ENCODE measurements around the gene TMEM74B. TPM values are rescaled to one million over a fixed set of nuclear protein-coding genes. Genes with fewer than 3 reads are reported as not detected.

Gene TMEM74B
- total RNA-seq, 2 donors from 2014 or later = not detected

DNA sequence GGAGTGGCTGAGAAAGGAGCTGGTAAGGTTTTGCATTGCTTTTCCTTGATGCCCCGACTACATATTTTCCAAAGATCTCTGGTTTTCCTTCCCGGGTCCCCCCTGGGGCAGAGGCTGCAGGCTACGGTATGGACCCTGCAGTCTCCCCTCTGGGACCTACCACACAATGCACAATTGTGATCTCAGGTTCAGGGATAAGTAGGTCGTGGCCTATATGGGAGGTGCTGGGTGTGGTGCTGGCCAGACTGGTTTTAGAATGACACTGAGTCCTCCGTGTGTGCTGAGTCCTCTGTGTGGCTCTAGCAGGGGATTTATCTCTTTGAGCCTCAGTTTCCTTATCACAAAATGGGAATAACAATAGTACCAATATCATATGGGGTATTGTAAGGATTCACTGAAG is 18.8 kb upstream of the TMEM74B start:
- TF ChIP-seq, protein P1, sequence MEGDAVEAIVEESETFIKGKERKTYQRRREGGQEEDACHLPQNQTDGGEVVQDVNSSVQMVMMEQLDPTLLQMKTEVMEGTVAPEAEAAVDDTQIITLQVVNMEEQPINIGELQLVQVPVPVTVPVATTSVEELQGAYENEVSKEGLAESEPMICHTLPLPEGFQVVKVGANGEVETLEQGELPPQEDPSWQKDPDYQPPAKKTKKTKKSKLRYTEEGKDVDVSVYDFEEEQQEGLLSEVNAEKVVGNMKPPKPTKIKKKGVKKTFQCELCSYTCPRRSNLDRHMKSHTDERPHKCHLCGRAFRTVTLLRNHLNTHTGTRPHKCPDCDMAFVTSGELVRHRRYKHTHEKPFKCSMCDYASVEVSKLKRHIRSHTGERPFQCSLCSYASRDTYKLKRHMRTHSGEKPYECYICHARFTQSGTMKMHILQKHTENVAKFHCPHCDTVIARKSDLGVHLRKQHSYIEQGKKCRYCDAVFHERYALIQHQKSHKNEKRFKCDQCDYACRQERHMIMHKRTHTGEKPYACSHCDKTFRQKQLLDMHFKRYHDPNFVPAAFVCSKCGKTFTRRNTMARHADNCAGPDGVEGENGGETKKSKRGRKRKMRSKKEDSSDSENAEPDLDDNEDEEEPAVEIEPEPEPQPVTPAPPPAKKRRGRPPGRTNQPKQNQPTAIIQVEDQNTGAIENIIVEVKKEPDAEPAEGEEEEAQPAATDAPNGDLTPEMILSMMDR (IDR thresholded peaks at IDR 0.05) = no peak
- H3K4me1 ChIP-seq (ENCODE audit: control insufficient read depth in 1 of 2, low read depth in 2 of 2) = no peaks in the 10 kb centered on the region
- no peaks in the 10 kb centered on the region for H3K27me3 ChIP-seq (replicated peaks; ENCODE audit: insufficient read depth)
- H3K27ac ChIP-seq = no peak overlapping the region
- H3K4me3 ChIP-seq = no peak overlapping the region
- H3K36me3 ChIP-seq = no peaks in the 10 kb centered on the region
- H3K9me3 ChIP-seq = no peaks in the 10 kb centered on the region
- ATAC-seq (ENCODE audit: insufficient number of reproducible peaks, low FRiP score, low read depth) (no peak), DNase-seq (ENCODE audit: low spot score) (no peak)

DNA sequence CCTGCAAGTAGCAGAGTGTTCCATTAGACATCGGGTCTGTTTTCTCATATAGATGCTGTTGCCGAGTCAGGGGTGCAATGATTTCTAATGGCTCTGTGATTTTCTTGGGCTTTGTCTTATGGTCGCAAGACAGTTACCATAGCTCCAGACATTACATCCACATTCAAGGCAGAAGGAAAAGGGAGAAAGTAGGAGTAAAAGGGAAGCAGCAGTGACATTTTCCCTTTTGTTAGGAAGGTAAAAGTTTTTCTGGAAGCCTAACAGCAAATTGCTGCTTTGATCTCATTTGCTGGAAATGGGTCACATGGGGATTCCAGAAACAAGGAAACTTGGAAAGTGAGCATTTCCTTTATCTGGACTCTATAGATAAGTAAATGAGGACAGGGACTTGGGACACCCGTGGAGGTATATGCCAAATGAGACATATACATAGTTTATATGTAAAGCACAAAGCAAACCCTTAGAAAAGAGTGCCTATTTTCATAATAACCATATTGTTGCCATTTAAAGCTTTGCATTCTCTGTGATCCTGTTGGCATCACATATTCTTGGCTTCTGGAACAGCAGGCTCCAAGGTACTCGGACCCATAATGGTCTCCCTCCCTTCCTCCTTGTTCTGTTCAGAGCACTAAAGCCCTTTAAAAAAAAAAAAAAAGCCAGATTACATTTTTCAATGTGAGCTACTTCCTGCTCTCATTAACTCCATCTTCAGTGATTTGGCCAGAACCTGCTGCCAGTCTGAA is 18.2 kb upstream of the TMEM74B start, which contains the start of gene C20orf202:
TSS of gene C20orf202 (plus strand) at position 693 of the 743 bp plus-strand sequence. CDS start 132 bp downstream, outside the sequence.
- Histone ChIP-seq H3K36me3 (no peaks in the 10 kb centered on the region), H3K4me3 (no peak within 1 kb of the TSS), H3K27ac (no peak within 1 kb of the TSS), H3K27me3 (replicated peaks; ENCODE audit: insufficient read depth) (no peaks in the 10 kb centered on the region), H3K9me3 (no peaks in the 10 kb centered on the region), H3K4me1 (ENCODE audit: control insufficient read depth in 1 of 2, low read depth in 2 of 2) (no peaks in the 10 kb centered on the region)
- DNase-seq (ENCODE audit: low spot score) (no peak), ATAC-seq (ENCODE audit: insufficient number of reproducible peaks, low FRiP score, low read depth) (no peak)
- TF ChIP-seq, protein P1 (IDR thresholded peaks at IDR 0.05) = no peak

DNA sequence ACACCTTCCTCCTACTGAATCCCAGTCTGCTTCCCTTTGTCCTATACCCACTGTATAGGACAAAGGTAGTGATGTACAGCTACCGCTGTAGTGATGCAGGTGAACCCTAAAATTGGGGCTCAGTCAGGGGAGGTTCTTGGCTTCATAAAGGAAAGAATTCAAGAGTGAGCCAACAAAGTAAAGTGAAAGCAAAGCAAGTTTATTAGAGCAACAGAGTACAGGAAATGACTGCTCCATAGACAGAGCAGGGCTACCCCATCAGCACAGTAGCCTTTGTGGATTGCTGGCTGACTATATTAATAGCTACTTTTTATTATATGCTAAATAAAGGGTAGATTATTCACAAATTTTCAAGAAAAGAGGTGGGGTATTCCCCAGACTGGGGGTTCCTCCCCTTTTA is 15.2 kb upstream of the TMEM74B start:
- ATAC-seq (ENCODE audit: insufficient number of reproducible peaks, low FRiP score, low read depth) (no peak), DNase-seq (ENCODE audit: low spot score) (no peak)
- no peak overlapping the region for H3K4me3 ChIP-seq
- no peaks in the 10 kb centered on the region for H3K36me3 ChIP-seq
- TF ChIP-seq, protein P1 (IDR thresholded peaks at IDR 0.05) = no peak
- H3K4me1 ChIP-seq (ENCODE audit: control insufficient read depth in 1 of 2, low read depth in 2 of 2) = no peaks in the 10 kb centered on the region
- no peaks in the 10 kb centered on the region for H3K27me3 ChIP-seq (replicated peaks; ENCODE audit: insufficient read depth)
- no peaks in the 10 kb centered on the region for H3K9me3 ChIP-seq
- no peak overlapping the region for H3K27ac ChIP-seq

DNA sequence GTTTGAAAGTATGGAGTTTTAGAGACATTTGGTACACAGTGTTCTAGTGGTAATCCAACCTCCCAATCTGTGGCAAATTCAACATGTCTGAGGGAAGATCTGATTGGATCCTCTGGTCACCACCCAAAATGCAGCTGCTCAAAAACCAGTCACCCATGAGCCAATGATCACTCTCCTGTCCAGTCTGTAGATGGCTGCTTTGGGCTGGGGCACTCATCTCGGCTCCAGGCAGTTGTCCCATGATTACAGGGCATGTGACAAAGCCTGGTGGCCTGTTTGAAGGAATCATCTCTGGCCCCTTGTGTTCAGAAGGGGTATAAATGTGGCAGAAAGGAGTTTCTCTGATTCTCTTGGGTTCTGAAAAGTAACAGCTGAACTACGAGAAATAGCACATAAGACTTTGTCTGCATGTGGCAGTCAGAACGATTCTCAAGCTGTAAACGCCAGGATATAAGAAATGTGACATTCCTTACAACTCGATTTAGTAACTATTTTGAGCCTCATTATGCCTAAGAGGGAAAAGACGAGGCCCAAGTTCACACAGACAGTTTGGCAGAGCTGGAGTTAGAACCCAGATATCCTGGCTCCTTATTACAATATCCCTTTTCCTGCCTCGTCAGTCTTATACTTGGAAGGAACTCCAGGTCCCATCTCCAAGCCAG is 14.6 kb upstream of the TMEM74B start:
- Histone ChIP-seq H3K9me3 (no peaks in the 10 kb centered on the region), H3K36me3 (no peaks in the 10 kb centered on the region), H3K4me3 (no peak overlapping the region), H3K27me3 (replicated peaks; ENCODE audit: insufficient read depth) (no peaks in the 10 kb centered on the region), H3K27ac (no peak overlapping the region), H3K4me1 (ENCODE audit: control insufficient read depth in 1 of 2, low read depth in 2 of 2) (no peaks in the 10 kb centered on the region)
- TF ChIP-seq, protein P1 (IDR thresholded peaks at IDR 0.05) = no peak
- ATAC-seq (ENCODE audit: insufficient number of reproducible peaks, low FRiP score, low read depth) = no peak
- DNase-seq (ENCODE audit: low spot score) = no peak

DNA sequence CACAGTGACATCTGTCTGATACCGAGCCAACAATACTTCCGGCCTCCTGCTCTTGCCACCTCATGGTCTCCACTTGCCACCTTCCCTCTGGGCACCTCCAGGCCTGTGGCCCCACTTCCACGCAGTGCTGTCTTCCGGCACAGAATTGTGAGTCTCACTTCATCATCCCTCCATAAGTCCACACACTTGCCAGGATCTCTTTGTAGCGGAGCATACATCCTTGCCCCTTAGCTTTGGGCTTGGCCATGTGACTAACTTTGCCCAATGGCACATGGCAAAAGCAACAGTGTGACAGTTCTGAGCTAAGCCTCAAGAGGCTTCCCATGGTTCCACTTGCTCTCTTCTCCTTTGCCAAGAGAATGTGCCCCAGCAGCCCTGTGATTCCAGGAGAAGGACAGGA is 14.0 kb upstream of the TMEM74B start:
- H3K4me3 ChIP-seq = no peak overlapping the region
- H3K4me1 ChIP-seq (ENCODE audit: control insufficient read depth in 1 of 2, low read depth in 2 of 2) = no peaks in the 10 kb centered on the region
- TF ChIP-seq, protein P1 (IDR thresholded peaks at IDR 0.05) = no peak
- H3K36me3 ChIP-seq = no peaks in the 10 kb centered on the region
- ATAC-seq (ENCODE audit: insufficient number of reproducible peaks, low FRiP score, low read depth) (no peak), DNase-seq (ENCODE audit: low spot score) (no peak)
- H3K27ac ChIP-seq = no peak overlapping the region
- H3K9me3 ChIP-seq = no peaks in the 10 kb centered on the region
- H3K27me3 ChIP-seq (replicated peaks; ENCODE audit: insufficient read depth) = no peaks in the 10 kb centered on the region
